NCI-H146 treated with DMSO at 0.1 percent for 48 hours (cell line): ENCODE data around the gene PTPMT1.

Experiments
- DNase-seq: peaks from one replicate; lab custom pipeline; 2025; ENCODE audit not compliant: unreplicated experiment; lab: John Stamatoyannopoulos, UW

The PTPMT1 gene

DNA sequence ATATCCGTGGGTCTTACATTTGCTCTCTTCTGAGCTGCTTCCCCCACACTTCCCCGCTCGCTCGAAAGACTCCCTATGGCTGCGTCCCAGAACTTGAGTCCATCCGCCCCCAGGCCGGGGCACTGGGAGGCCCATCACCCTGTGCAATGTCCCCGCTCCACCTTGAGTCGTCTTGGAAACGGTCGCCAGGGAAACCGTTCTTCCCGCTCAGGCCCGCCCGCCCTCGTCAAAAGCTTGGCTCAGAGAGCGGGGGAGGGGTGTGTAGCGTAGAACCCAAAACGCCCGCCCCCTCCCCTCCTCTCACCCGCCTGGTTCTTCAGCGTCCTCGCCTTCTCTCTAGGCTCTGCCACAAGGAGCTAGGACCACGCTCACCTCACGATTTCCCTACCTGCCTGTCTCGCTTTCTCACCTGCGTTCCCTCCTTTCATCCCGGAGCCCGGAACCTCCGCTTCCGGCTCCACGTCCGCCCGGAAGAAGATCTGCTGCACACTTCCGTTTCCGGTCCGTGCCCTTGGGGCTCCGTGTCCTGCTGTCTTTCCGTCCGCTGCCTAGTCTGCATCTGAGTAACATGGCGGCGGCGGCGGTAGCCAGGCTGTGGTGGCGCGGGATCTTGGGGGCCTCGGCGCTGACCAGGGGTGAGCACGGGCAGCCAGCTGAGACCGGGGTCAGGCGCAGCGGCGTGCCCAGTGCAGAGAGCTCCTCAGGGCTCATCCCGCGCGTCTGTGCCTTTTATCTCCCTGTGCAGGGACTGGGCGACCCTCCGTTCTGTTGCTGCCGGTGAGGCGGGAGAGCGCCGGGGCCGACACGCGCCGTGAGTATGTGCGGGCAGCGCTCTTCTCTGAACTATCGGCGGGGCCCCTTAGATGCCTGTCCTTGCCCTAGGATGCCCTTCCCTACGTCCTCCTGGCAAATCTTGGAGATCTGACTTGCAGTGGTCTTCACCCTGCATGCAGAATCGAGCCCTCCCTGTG lies 13.4 kb downstream of the PTPMT1 start, which contains the start of the genes KBTBD4 and NDUFS3:
TSS of gene KBTBD4 (minus strand) at position 447 of the 971 bp plus-strand sequence. CDS start at position 428, 19 bp downstream.
TSS of gene NDUFS3 (plus strand) at position 551 of the 971 bp plus-strand sequence. CDS start at position 569, 18 bp downstream.
- peak; percentile 90 for DNase-seq

DNA sequence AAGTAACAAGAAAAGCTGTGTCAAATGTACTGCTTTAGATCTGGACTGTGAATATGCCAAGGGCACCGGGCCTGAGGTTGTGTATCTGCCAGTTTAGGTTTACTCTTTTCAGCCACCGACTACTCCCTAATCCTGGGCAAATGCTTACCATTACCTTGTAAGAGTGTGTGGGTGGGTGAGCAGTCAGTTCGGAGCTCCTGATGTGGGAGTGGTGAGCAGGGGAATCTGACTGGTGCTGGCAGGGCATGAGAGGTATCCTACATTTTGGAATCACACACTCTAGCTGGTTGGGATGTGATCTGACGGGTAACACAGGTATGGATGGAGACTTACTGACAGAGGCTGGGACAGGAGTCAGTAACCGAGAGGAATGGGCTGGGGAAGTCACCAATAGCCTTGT lies 18.4 kb downstream of the PTPMT1 start:
- no peak for DNase-seq

- no peak for DNase-seq
These were observed 20.9 kb downstream of the PTPMT1 start, which contains the start of gene FAM180B for GRCh38 chr11:47586098-47586855. Gene FAM180B, plus strand, starts transcription at chr11:47586678. Its CDS starts 91 bp downstream, at chr11:47586769.

DNA sequence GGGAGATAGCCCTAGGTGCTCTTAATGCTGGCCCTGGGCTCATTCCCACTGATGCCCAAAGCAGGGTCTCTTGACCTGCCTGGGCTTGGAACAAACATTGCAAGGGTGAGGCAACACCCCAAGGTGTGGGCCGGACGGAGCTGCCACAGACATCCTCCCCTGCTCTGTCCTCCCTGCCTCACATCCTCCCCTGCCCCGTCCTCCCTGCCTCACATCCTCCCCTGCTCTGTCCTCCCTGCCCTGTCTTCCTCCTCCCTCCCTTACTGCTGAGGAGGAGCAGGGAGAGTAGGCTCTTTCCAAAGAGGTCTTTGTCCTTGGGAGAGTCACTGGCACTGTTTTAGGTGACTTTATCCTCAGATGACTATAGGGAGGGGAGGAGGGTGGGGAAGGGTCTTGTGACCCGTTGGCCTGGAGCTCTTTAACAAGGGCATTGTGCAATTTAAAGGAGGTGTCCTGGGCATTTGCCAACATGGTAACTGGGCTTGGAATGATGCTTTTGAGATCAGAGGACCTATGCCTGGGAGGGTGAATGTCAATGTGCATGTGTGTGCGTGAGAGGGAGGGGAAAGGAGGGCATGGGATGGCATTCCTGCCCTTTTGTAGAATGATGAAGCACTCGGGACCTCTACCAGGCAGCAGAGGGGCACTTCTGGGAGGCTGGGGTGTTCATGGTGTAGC lies 21.8 kb downstream of the PTPMT1 start:
- DNase-seq = no peak

DNA sequence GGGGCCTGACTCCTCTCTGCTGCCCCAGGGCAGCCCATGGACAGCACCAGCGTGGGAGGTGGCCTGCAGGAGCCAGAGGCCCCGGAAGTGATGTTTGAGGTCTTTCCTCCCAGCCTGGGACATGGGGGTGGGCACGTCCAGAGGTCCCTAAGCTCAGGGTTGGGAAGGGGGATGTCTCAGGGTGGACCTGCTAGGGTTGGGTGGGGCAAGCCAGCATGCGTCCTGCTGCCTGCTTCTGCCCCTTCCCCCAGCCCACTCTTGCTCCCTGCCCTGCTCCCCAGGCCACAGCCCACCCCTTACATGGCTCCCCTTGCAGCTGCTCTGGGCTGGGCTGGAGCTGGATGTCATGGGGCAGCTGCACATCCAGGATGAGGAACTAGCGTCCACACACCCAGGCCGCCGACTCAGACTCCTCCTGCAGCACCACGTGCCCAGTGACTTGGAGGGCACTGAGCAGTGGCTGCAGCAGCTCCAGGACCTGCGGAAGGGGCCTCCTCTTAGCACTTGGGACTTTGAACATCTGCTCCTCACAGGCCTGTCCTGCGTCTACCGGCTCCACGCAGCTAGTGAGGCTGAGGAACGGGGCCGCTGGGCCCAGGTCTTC lies 22.4 kb downstream of the PTPMT1 start:
- DNase-seq = no peak

- no peak for DNase-seq
These were observed 23.7 kb downstream of the PTPMT1 start for GRCh38 chr11:47589118-47589517.

- DNase-seq = no peak
These were observed 24.2 kb downstream of the PTPMT1 start for GRCh38 chr11:47589584-47589976.

GRCh38 chr11:47589977-47590861 lies 24.8 kb downstream of the PTPMT1 start:
- no peak for DNase-seq

DNA sequence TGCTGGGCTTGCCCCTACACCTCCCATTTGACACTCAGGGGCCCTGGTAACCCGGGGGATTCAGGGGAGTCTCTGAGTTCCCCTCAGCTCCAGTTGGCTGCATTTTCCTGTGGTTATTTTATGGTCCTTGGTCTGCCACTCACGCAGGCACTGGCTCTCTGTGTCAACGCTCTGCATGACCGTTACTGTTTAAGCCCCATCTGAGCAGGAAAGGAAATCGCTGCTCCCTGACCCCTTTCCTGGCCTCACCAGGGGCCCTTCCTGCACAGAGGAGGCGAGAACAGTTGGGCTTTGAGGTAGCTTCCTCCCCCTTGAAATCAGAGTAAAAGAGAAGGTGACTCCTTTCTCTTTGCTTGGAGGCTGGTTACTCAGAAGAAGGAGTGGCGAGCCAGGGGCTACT lies 26.4 kb downstream of the PTPMT1 start:
- no peak for DNase-seq

DNA sequence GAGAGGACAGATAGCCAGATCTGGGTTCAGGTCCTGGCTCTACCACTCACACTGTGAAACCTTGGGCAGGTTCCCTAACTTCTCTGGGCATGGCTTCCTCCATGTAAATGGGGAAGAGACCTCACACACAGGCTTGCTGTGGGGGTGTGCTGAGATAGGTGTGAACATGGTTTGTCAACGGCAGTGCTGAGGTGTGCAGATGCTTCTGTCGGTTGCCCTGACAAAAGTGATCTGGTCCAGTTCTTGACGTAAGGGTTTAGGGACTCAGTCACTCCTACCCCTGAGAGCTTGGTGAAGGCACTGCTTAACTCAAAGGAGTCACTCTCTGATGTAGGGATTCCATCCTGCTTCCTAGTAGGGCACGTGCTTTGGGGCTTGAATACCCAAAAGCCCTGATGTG lies 26.9 kb downstream of the PTPMT1 start:
- DNase-seq = no peak

GRCh38 chr11:47592970-47593369 lies 27.6 kb downstream of the PTPMT1 start:
- DNase-seq = no peak

DNA sequence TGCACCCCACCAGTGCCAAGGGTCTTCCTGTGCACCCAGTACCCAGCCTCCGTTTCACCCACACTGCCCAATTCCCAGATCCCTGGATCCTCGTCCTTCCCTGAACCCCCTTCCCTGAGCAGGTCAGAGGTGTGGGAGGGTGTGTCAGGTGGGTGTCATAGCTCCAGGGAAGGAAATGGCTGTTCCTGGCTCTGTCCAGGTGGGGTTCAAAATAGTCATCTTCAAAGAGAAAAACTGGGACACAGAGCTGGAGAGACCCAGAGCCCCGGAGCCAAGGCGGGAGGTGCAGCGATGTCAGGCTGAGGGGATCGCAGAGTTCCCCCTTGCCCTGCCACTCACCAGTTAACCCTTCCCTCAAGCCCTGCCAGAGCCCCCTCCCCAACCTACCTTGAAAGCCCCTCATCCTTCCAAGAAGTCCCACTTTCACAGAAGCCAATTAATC lies 28.1 kb downstream of the PTPMT1 start:
- no peak for DNase-seq

- DNase-seq = peak; percentile 5
These were observed 28.8 kb downstream of the PTPMT1 start, which contains the start of gene C1QTNF4 for GRCh38 chr11:47593934-47594855. Gene C1QTNF4, minus strand, starts transcription at chr11:47594411. Its CDS starts 3,601 bp downstream, at chr11:47590810.

GRCh38 chr11:47595029-47595428 lies 29.6 kb downstream of the PTPMT1 start:
- no peak for DNase-seq

DNA sequence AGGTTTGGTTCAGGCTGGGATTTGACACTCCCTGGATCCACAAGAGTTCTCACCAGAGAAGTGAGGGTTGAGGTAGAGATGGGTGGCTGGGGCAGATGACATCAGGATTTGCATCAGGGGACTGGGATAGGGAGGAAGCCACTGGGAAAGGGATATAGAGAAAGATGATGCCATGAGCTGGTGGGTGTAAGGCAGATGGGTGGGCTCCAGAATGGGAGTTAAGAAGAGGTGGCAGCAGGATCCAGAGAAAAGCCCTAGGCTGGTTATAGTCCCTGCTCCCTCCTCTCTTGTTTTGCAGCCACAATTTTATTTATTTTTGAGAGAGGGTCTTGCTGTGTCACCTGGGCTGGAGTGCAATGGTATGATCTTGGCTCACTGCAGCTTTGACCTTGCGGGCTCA lies 30.6 kb downstream of the PTPMT1 start:
- no peak for DNase-seq

DNA sequence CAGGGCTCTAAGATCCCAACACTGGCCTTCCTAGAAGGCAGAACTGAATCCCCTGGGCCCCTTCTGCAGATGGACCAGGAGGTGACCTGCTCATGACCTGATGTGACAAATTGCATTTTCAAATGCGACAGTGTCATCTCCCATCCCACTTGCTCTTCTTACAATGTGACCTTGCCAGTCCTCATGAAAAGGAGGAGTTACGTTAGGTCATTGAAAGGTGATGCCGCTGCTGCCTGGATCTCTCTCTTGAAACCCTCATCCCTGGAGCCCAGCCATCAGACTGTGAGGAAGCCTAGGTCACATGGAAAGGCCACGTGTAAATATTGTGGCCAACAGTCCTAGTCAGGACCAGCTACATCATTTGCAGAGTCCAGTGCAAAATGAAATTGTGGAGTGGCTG lies 34.5 kb downstream of the PTPMT1 start:
- DNase-seq = no peak

DNA sequence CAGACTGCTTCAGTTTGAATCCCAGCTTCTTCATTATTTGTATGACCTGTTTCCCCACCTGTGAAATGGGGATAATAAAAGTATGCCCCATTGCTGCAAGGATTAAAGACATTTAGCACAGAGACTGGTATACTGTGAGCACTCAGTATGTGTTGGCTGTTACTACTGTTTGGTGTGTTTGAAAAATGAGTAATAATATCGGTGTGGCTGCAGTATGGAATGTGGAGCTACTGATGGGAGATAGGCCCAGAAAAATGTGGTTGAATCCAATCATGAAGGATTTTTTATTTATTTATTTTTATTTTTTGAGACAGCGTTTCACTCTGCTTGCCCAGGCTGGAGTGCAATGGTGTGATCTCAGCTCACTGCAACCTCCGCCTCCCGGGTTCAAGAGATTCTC lies 37.9 kb downstream of the PTPMT1 start:
- DNase-seq = no peak

DNA sequence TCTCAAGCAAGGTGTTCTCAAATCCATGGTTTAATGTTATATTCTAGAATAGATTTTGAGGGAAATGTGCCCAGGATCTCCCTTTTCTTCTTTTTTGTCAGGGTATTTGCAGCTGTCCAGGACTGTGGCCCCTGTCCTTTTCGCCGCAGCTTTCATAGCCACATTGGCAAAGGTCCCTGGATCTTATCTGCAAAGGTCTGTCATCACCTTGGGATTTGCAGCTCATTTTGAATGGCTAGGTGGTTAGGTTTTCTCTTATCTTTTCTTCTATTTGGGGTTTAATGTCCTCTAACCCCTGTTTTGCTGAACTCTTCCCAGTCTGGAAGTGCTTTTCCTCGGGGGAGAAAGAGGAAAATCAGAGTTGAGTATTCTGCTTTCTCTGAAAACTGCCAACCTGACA lies 40.5 kb downstream of the PTPMT1 start:
- DNase-seq = no peak
